ENCODE results near the gene PRUNE1. TPM values are rescaled to one million over a fixed set of nuclear protein-coding genes. Genes with fewer than 3 reads are reported as not detected.
A peak's percentile ranks its signal among the peaks of the same experiment; 100 is the strongest.

PRUNE1 gene, protein sequence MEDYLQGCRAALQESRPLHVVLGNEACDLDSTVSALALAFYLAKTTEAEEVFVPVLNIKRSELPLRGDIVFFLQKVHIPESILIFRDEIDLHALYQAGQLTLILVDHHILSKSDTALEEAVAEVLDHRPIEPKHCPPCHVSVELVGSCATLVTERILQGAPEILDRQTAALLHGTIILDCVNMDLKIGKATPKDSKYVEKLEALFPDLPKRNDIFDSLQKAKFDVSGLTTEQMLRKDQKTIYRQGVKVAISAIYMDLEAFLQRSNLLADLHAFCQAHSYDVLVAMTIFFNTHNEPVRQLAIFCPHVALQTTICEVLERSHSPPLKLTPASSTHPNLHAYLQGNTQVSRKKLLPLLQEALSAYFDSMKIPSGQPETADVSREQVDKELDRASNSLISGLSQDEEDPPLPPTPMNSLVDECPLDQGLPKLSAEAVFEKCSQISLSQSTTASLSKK
- 10 to 100 TPM; 20.4 to 21.5 TPM for total RNA-seq

DNA sequence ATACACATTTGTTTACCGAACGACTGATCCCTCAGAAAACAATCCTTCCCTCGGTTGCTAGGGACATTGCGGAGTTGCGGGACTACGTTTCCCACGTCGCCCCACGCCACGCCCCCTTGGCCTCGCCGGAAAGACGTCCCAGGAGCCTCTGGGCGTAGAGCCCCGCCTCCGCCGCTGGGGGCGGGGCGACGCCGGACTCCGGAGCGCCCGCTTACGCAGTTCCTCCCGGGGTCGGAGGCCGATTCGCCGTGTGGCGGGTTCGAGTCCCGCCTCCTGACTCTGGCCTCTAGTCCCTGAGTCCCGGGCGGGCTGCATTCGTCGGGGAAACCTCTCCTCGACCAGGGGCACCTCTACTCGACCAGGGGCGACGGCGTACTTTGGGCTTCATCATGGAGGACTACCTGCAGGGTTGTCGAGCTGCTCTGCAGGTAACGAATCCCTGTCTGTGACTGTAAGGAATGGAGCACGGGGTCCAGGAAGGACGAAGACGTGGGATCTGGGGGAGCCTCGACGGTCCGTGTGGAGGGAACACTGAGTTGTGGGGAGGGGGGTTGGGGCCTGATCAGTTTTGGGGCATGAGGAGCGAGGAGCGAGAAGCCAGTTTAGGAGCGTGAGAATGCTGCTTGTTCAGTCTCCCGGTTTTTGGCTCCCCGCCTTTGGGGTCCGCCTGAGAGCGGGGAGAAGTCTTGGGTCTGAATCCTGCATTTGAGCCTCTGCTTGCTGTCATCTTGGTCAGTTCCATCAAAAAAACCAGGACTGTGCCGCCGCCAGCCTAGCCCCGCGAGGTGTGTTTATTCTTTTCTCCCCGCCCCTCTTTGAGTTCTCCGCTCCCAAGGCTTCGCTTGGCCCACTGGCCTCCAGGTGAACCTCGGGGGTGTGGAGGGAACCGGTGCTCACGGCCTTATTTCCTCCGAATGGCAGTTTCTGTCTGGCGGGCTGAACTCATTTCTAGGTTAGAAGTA lies at the start of gene PRUNE1:
Gene PRUNE1, plus strand, starts transcription at position 206 of the 962 bp plus-strand sequence. Its CDS starts 184 bp downstream, at position 390.
- intact Hi-C loops (cut with DNase I): loop anchor here (5.0 kb wide), 1 partner anchor 49 kb away; the partner anchor contains the start of gene CDC42SE1
- Histone ChIP-seq H3K9me3 (no peaks in the 10 kb centered on the region), H3K27ac (peak within 1 kb of the TSS; percentile 91), H3K4me1 (peaks cover 10% of the 10 kb centered on the region), H3K27me3 (no peaks in the 10 kb centered on the region), H3K4me3 (peak within 1 kb of the TSS; percentile 56), H3K36me3 (no peaks in the 10 kb centered on the region), H3K9ac (ENCODE audit: low read depth in 2 of 2, low read length in 2 of 2) (peak within 1 kb of the TSS; percentile 70 to 92)
- peak; percentile 98 for DNase-seq
- TF ChIP-seq, protein P1, sequence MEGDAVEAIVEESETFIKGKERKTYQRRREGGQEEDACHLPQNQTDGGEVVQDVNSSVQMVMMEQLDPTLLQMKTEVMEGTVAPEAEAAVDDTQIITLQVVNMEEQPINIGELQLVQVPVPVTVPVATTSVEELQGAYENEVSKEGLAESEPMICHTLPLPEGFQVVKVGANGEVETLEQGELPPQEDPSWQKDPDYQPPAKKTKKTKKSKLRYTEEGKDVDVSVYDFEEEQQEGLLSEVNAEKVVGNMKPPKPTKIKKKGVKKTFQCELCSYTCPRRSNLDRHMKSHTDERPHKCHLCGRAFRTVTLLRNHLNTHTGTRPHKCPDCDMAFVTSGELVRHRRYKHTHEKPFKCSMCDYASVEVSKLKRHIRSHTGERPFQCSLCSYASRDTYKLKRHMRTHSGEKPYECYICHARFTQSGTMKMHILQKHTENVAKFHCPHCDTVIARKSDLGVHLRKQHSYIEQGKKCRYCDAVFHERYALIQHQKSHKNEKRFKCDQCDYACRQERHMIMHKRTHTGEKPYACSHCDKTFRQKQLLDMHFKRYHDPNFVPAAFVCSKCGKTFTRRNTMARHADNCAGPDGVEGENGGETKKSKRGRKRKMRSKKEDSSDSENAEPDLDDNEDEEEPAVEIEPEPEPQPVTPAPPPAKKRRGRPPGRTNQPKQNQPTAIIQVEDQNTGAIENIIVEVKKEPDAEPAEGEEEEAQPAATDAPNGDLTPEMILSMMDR (IDR thresholded peaks at IDR 0.05): no peak

DNA sequence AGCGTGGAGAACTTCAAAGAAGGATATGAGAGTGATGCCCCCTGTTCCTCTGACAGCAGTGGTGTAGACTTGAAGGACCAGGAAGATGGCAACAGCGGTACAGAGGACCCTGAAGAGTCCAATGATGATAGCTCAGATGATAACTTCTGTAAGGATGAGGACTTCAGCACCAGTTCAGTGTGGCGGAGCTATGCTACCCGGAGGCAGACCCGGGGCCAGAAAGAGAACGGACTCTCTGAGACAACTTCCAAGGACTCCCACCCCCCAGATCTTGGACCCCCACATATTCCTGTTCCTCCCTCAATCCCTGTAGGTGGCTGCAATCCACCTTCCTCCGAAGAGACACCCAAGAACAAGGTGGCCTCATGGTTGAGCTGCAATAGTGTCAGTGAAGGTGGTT lies 47.6 kb upstream of the PRUNE1 start:
- H3K27ac ChIP-seq: no peak overlapping the region
- no peaks in the 10 kb centered on the region for H3K9me3 ChIP-seq
- H3K36me3 ChIP-seq: peaks cover 8% of the 10 kb centered on the region
- DNase-seq: no peak
- intact Hi-C loops (cut with DNase I): no loop called here
- no peak overlapping the region for H3K4me3 ChIP-seq
- H3K9ac ChIP-seq (ENCODE audit: low read depth in 2 of 2, low read length in 2 of 2): no peak overlapping the region
- TF ChIP-seq, protein P1 (IDR thresholded peaks at IDR 0.05): no peak
- no peaks in the 10 kb centered on the region for H3K4me1 ChIP-seq
- H3K27me3 ChIP-seq: no peaks in the 10 kb centered on the region

DNA sequence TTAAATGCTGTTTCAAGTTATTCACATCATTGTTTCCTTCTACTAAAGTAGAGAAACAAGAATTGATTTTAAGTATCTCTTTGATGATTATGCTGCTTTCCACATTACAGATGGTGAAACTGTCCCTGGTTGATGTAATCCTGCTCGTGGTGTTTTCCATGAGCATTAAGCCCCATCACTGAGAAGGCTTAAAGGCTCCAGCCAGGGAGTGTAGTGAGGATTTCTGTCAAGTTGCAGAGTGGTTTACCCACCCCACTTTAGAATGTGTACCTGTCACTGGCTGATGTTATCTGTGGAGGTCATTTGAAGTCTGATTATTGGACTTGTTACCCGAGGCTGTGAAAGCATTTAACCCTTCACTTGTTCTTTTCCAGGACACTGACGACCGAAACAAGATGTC lies 46.5 kb upstream of the PRUNE1 start:
- intact Hi-C loops (cut with DNase I): no loop called here
- Histone ChIP-seq H3K9me3 (no peaks in the 10 kb centered on the region), H3K4me1 (no peaks in the 10 kb centered on the region), H3K27ac (no peak overlapping the region), H3K27me3 (no peaks in the 10 kb centered on the region), H3K4me3 (no peak overlapping the region), H3K9ac (ENCODE audit: low read depth in 2 of 2, low read length in 2 of 2) (no peak overlapping the region), H3K36me3 (peaks cover 15% of the 10 kb centered on the region)
- no peak for DNase-seq
- TF ChIP-seq, protein P1 (IDR thresholded peaks at IDR 0.05): no peak

DNA sequence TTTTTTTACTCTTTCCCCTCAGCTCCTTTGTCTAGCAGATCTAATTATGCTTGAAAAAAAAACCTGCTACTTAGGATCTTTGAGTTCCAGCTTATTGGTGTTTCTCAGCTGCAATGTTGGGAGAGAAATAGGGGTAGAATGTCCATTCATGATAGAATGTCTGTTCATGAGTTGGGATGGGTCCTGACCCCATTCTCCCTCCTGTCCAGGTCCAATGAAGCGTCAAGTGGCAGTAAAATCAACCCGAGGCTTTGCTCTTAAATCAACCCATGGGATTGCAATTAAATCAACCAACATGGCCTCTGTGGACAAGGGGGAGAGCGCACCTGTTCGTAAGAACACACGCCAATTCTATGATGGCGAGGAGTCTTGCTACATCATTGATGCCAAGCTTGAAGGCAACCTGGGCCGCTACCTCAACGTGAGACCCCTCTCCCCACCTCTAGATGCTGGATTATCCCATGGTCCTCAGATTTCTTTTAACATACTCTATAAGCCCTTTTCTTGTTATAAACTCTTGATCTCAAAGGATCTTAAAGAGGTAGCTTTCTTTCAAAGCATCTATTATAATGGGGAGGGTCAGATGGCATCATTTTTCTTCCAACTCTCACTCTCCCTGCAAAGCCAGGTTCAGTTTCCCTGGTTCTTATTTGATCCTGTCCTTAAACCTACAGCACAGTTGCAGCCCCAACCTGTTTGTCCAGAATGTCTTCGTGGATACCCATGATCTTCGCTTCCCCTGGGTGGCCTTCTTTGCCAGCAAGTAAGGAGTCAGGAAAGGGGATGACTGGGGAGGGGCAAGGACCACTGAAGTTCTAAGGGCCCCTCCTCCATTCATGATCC lies 44.7 kb upstream of the PRUNE1 start:
- H3K4me1 ChIP-seq: no peaks in the 10 kb centered on the region

More for the DNA sequence above, 44.7 kb upstream of the PRUNE1 start:
- H3K9ac ChIP-seq (ENCODE audit: low read depth in 2 of 2, low read length in 2 of 2): no peak overlapping the region
- TF ChIP-seq, protein P1 (IDR thresholded peaks at IDR 0.05): no peak
- intact Hi-C loops (cut with DNase I): no loop called here
- H3K9me3 ChIP-seq: no peaks in the 10 kb centered on the region
- no peak overlapping the region for H3K27ac ChIP-seq
- H3K27me3 ChIP-seq: no peaks in the 10 kb centered on the region
- H3K36me3 ChIP-seq: peaks cover 25% of the 10 kb centered on the region
- H3K4me3 ChIP-seq: no peak overlapping the region
- no peak for DNase-seq

Data from colonic mucosa (tissue), 4 donors.